ENCODE results near the gene RNF128. TPM values are rescaled to one million over a fixed set of nuclear protein-coding genes. Genes with fewer than 3 reads are reported as not detected.
A peak's percentile ranks its signal among the peaks of the same experiment; 100 is the strongest.

Gene RNF128
- total and polyA plus RNA-seq, 2 donors from 2014 or later = 18.4 to 18.9 TPM

GRCh38 chrX:106780264-106780663 is 53.8 kb downstream of the RNF128 start:
- intact Hi-C loops (cut with DNase I) = no loop called here
- no peak for TF ChIP-seq CTCF (IDR thresholded peaks at IDR 0.05; ENCODE audit: borderline replicate concordance, extremely low read depth, insufficient read depth)
- FAIRE-seq (no peak), DNase-seq (no peak)
- Histone ChIP-seq H3K27me3 (ENCODE audit: control insufficient read depth, insufficient read depth, low read length) (peaks cover 2% of the 10 kb centered on the region), H3K27ac (ENCODE audit: low read depth in 2 of 2, low read length in 2 of 2) (peak overlapping the region in 1 of 2 donors; percentile 17), H3K9me3 (ENCODE audit: control insufficient read depth in 2 of 3, insufficient read depth in 1 of 3, low read length in 3 of 3) (no peaks in the 10 kb centered on the region), H3K4me3 (ENCODE audit: low read length in 3 of 3) (no peak overlapping the region), H3K9ac (ENCODE audit: low read length in 3 of 3) (no peak overlapping the region), H3K4me1 (ENCODE audit: control insufficient read depth in 2 of 3, insufficient read depth in 2 of 3, low read depth in 1 of 3, low read length in 3 of 3) (no peaks in the 10 kb centered on the region), H3K36me3 (ENCODE audit: control insufficient read depth in 2 of 3, insufficient read depth in 3 of 3, low read length in 3 of 3) (no peaks in the 10 kb centered on the region)

GRCh38 chrX:106780664-106781377 is 54.3 kb downstream of the RNF128 start:
- H3K9ac ChIP-seq (ENCODE audit: low read length in 3 of 3) = no peak overlapping the region
- H3K36me3 ChIP-seq (ENCODE audit: control insufficient read depth in 2 of 3, insufficient read depth in 3 of 3, low read length in 3 of 3) = no peaks in the 10 kb centered on the region
- TF ChIP-seq CTCF (IDR thresholded peaks at IDR 0.05; ENCODE audit: borderline replicate concordance, extremely low read depth, insufficient read depth) = no peak
- DNase-seq (peak in 1 of 5 donors; percentile 22), FAIRE-seq (peak; percentile 94)
- H3K4me1 ChIP-seq (ENCODE audit: control insufficient read depth in 2 of 3, insufficient read depth in 2 of 3, low read depth in 1 of 3, low read length in 3 of 3) = no peaks in the 10 kb centered on the region
- no peak overlapping the region for H3K4me3 ChIP-seq (ENCODE audit: low read length in 3 of 3)
- H3K9me3 ChIP-seq (ENCODE audit: control insufficient read depth in 2 of 3, insufficient read depth in 1 of 3, low read length in 3 of 3) = no peaks in the 10 kb centered on the region
- H3K27ac ChIP-seq (ENCODE audit: low read depth in 2 of 2, low read length in 2 of 2) = peak overlapping the region in 1 of 2 donors; percentile 17
- intact Hi-C loops (cut with DNase I) = no loop called here
- peaks cover 2% of the 10 kb centered on the region for H3K27me3 ChIP-seq (ENCODE audit: control insufficient read depth, insufficient read depth, low read length)

- DNase-seq (no peak), FAIRE-seq (no peak)
- intact Hi-C loops (cut with DNase I) = no loop called here
- Histone ChIP-seq H3K36me3 (ENCODE audit: control insufficient read depth in 2 of 3, insufficient read depth in 3 of 3, low read length in 3 of 3) (no peaks in the 10 kb centered on the region), H3K27me3 (ENCODE audit: control insufficient read depth, insufficient read depth, low read length) (peaks cover 2% of the 10 kb centered on the region), H3K9me3 (ENCODE audit: control insufficient read depth in 2 of 3, insufficient read depth in 1 of 3, low read length in 3 of 3) (no peaks in the 10 kb centered on the region), H3K27ac (ENCODE audit: low read depth in 2 of 2, low read length in 2 of 2) (no peak overlapping the region), H3K4me3 (ENCODE audit: low read length in 3 of 3) (no peak overlapping the region), H3K4me1 (ENCODE audit: control insufficient read depth in 2 of 3, insufficient read depth in 2 of 3, low read depth in 1 of 3, low read length in 3 of 3) (no peaks in the 10 kb centered on the region), H3K9ac (ENCODE audit: low read length in 3 of 3) (no peak overlapping the region)
- TF ChIP-seq CTCF (IDR thresholded peaks at IDR 0.05; ENCODE audit: borderline replicate concordance, extremely low read depth, insufficient read depth) = no peak
Measured at GRCh38 chrX:106783716-106784115, 57.2 kb downstream of the RNF128 start.
